Kasumi-1 (cell line): ENCODE measurements around the gene LCLAT1.

Source experiments
- DNase-seq, 2 experiments: peaks; one replicate each; lab custom pipeline; 2025; lab: John Stamatoyannopoulos, UW

Gene LCLAT1

DNA sequence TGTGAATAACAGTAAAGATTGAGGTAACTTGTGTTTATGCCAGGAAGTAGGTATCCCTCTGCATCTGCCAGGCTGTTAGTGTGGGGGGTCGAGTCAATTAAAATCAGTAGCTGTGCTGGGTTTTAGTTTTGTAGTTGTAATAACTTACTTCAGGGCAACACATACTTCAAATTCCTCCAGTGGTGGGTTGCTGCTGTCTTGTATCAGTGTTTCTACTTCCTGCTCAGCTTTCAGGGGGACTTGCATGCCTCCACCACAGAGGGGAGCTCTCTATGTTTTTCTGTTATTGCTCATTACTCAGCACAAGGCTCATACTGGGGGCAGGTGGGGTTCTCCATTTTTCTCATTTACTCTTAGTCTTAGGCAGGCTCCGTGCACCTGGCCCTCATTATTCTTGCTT is 223.4 kb downstream of the LCLAT1 start:
- no peak for DNase-seq

DNA sequence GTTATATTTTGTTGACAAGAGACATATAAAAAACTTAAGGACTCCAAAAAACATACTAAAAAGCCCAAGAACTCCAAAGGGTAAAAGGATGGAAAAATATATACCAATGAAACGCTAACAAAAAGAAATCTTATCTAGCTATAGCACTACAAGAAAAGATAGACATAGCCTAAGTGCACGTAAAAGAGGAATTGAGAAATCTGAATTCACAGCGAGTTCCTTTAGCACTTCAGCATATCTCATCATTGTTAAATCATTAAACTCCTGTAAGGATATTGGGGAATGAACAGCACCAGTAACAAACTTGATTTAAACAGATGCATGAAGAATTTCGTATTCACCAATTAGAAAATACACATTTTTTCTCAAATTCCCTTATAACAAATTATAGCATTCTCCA is 226.1 kb downstream of the LCLAT1 start:
- no peak for DNase-seq

DNA sequence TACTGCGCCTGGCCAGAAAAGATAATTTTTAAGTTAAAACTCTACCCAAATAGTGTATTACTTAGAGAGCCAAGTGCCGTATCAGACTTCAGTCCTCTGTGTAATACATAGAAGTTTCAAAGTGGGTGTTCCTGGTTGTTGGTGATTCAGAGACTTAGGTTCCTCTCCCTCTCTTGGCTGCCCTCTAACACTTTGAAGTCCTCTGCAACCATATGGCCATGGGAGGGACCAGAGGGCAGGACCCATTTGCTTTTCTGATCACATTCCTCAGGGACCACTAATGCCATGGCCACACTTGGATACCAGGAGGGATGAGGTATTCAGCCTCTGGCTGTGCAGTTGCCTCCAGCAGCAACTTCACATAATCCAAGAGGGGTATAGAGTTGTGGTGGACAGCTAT is 228.7 kb downstream of the LCLAT1 start:
- no peak for DNase-seq

DNA sequence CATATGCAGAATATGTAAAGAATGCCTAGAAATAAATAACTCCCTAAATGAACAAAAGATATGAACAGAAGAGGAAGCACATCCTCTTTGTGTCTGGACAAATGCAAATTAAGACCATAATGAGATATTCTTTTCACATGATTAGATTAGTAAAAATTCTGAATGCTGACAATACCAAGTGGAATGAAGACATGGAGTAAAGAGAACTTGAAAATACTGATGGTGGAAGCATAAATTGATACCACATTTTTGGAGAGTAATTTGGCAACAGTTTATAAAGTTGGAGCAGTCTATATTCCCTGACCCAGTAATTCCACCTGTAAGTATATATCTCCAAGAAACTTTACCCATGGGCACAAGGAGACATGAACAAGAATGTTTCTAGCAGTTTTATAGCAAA is 230.2 kb downstream of the LCLAT1 start:
- DNase-seq = no peak

DNA sequence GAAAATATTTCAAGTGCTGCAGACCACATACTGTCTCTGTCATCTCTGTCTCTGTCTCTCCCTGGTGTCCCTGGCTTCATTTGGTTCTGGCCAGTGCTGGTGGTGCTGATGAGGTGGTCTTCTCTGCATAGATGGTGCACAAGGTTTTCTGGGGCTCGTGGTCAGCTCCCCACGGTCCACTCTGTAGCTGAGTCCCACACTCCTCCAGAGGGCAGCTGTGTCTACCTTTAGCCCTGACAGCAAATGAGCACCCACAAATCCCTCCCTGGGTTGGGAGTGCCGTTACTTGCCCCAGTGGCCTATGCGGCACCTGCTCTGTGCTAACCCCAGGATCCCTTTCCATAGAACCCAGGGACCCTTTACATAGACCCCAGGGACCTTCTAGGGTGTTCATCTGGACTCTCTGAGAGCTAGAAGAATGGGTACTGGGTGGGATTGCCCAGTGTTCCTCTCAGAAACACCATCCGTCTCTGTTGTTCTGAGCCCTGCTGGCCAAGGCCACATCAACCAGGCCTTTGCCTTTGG is 230.9 kb downstream of the LCLAT1 start:
- no peak for DNase-seq

DNA sequence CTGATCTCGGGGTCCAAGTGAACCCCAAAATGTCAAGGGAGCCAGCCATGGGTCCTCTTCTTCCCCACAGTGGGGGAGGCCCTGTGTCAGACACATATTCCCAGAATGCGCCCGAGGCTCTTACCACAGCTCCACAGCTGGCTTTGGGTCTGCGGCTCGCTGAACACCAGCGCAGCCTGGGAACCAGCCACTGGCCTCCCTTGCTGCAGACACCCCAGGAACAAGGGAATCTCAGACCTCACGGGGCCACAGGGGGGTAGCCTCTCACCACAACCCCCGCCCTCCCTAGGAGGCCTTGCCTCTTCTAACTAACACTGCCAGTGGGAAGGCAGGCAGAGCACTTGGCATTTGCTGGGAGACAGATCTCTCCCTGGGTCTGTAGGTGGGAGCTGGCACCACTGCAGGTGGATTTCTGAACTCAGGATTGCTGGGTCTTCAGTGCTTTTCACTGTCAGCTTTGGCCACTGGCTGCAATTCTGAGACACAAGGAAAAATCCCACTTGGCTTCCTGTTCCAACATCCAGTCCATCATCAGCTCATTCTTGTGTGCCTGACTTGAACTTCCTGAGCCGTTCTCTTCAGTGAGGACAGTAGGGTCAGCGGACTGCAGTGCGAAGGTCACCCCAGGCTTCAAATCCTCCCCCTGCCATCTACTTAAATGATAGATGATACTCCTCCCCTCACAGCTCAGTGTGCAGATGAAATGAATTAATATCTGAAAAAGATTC is 231.5 kb downstream of the LCLAT1 start:
- DNase-seq = no peak

DNA sequence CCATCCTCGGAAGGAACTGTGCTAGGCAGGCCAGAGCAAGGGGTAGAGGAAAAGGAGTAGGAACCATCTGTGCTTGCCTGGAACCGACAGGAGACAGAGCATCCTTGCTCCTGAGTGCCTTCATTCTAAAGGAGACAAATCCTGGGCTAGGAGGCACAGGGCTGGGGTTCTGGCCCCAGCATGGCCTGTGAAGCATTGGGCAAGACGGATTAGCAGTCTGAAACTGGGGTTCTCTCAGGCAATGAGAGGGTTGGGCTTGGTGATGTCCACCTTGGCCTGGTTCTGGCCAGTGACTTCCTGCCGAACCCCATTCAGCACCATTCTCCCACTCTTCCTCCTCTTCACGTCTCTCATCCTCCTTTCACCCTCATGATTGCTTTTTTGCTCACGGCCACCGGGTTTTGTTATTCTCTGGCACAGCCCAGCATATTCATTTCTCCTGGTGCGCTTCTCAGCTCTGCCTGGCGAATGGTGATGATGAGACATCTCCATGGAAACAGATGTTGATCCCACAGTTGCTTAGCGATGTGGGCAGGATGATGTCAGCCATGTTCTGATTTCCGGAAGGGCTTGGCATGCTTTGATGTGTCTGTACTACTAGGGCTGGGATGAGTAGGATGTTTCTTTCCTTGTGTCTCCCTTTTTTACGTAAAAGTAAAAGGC is 232.5 kb downstream of the LCLAT1 start:
- DNase-seq = no peak

DNA sequence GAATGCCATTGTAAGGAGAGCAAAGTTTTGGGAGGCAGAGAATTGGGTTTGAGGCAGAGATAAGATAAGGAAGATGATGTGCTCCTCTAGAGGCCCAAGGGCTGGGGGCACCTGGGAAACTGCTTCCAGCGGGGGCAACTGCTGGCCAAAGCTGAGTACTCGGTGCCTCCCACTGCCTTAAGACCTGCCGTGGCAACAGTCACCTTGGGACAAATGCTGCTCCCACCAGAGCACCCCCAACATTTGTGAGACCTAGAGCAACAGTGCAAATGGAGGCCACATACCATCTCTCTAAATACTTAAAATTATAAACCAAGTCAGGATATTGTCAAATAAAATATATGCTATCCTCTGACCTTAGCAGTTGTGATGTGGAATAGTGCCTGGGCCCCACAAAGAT is 233.1 kb downstream of the LCLAT1 start:
- DNase-seq = no peak

DNA sequence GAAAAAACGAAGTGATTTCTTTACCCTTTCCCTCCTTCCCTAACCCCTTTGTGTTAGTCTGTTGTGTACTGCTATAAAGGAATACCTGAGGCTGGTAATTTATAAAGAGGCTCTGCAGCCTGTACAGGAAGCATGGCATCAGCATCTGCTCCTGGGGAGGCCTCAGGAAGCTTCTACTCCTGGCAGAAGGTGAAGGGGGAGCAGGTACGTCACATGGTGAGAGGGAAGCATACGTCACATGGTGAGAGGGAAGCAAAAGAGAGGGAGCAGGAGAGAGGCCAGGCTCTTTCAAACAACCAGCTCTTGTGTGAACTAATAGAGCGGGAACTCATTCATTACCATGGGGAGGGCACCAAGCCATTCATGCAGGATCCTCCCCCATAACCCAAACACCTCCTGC is 234.0 kb downstream of the LCLAT1 start:
- DNase-seq = no peak

DNA sequence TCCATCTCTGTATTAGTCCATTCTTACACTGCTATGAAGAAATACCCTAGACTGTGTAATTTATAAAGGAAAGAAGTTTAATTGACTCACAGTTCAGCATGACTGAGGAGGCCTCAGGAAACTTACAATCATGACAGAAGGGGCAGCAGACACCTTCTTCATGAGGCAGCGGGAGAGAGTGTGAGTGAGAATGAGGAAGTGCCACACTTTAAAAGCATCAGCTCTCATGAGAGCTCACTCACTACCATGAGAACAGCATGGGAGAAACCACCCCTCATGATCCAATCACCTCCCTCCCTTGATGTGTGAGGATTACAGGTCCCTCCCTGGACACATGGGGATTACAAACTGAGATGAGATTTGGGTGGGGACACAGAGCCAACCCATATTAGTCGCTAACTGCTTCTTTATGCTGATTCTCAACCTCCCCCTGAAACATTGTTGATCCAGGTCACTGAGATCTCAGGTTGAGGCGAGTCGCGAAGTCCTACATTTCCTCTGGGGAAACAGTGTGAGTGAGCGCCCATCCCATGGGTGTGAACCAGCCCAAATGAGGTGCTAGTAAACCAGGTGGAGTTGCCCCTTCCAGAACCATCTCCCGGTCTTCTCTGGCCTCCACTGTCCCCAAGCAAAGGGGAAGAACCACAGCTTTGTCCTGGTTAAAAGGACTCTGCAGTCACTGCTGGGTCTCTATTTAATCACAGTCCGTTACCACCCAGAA is 236.3 kb downstream of the LCLAT1 start:
- peak; percentile 44 to 53 for DNase-seq

DNA sequence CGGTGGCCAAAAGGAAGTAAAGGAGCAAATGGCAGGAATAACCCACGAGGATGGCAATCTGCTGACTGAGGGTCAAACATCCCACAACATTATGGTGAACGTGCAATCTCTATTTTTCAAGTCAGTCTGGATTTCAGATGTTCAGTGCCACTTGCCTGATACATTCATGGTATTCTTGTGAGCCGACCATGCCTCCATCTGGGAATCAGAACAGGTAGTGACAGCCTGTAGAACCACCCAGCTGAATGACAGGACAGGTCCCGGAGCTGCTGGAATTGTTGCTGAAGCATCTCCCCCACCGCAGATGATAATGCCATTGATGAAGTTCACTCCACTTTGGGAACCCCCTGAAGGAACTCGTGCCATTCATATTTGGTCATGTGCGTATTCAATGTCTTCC is 237.0 kb downstream of the LCLAT1 start:
- no peak for DNase-seq

DNA sequence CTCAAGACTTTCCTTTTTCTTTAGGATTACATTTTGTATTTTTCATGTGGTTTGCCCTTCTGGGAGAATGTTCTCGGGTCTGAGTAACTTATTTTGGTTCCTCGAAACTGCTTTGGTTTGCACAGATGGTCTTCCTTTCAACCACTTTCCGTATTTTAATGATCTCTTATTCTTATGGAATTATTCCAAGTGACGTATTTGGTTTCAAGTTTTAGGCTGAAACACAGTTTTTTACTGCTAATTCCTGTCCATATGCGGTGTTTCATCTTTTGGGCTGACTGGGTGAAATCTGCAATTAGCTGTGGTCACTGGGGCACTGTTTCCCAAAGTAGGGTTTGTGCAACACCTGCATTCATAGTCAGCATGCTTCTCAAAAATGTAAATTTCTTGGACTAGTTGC is 237.5 kb downstream of the LCLAT1 start:
- no peak for DNase-seq

DNA sequence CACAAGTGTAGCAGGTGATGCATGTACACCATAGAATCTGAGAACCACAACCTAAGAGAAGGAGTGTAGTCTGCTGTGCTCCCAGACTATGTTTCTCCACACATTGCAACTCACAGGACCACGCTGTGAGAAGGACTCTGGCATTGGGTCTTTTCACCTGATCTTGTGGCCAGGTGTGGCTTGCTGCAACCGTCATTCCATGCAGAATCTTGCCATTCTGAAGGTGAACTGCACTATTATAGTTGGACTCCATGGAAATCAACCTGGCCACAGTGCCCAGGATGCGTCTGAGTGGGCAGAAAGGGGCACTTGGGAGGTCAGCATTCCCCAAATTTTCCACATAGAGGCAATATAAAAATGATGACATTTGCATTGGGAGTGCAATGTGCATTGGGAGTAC is 237.9 kb downstream of the LCLAT1 start:
- no peak for DNase-seq

DNA sequence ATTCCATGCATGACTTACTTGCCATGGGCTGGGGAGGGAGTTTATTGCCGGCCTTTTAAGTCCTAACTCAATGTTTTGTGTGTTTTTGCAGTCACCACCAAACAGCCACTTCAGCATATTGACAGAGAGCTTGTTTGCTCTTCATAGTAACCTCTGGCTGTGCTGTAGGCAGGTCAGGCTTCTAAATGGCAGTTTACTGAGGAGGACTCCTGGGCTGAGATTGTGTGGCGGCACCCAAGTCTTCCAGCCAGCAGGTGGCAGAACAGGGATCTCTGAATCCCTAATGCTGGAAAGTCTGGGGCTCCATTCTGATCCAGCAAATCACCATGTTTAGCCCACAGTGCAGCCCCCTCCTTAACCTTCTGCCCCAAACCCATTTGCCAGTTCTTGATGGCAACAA is 239.0 kb downstream of the LCLAT1 start:
- DNase-seq = no peak

DNA sequence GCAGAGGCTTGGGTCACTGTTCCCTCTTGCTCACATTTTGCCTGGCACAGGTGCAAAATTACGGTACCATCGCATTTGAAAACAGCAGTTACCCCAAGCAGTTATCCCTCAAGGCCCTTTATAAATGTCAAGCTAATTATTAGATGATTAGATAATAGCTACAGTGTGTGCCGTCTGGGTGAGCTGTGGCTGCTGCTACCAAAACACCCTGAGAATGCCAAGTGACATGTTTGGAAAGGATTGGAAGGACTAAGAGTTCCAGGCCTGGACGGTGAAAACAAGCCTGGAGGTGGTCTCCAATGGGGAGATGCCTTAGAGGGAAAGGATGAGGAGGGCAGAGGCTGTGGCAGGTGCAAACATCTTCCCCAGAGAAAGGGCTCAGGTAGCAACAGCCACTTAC is 239.6 kb downstream of the LCLAT1 start:
- DNase-seq = no peak

DNA sequence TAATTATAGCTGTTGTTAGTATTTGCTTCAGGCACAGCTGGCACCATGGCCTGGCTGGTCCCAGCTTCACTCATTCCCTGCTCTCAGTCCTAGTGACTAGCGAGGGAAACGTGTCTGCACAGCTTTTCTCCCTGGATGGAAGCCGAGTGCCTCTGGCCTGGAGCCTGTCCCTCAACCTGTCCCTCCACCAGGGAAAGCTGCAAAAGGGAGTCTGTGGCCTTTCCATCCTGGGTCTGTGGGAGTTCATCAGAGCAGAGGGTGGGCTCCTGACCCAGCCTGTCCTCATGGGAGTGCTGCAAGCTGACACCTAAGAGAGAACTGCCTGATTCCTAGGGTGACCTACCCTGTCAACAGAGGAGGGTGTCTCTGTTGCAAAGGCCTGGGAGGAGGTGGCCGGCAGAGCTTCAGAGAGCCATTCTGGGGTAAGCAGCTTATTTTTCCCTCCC is 241.9 kb downstream of the LCLAT1 start:
- no peak for DNase-seq

DNA sequence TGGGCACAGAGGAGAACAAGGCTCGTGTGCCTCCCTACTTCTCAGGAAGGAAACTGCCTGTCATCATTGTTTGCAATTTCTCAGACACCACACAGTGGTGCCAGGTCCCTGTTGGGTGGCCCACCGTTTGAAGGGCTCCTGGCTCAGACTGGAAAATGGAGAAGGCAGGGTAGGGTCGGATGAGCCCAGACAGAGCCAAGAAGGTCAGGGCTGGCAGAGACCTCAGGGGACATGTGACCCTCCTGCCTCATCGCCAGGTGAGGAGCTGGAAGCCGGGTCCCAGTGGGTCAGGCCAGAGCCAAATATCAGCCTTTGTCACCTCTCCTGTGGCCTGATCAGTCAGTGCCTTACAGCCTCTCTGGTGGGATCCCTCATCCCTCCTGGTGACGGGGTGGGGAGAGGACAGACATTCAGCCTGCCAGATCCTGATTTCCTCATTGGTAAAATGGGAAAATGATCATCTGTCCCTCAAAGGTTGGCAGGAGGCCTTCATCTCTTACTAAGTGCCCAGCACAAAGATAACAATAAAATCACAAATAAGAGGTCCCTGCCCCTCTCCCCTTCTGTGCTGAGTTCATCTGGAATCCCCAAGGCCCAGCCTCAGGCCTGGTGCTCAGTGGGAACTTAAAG is 242.6 kb downstream of the LCLAT1 start:
- DNase-seq = no peak

DNA sequence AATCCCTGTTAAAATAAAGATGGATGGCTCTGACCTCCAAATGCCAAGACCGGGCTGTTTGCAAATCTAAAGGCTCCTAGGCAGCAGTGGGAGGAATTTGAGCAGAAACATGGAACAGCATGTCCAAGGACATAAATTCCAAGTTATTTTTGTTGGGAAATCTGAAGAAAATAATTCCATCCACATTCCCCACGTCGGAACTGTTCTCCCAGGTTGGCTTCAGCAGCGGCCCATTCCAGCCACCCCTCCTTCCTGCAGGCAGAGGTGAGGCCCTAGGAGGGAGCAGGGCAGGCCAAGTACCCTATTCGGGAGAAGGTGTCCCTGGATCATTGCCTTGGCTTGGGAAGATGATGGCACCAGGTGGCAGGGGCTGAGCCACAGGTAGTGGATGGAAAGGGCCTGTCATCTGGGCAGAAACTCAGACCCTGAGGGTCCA is 243.1 kb downstream of the LCLAT1 start:
- no peak for DNase-seq

DNA sequence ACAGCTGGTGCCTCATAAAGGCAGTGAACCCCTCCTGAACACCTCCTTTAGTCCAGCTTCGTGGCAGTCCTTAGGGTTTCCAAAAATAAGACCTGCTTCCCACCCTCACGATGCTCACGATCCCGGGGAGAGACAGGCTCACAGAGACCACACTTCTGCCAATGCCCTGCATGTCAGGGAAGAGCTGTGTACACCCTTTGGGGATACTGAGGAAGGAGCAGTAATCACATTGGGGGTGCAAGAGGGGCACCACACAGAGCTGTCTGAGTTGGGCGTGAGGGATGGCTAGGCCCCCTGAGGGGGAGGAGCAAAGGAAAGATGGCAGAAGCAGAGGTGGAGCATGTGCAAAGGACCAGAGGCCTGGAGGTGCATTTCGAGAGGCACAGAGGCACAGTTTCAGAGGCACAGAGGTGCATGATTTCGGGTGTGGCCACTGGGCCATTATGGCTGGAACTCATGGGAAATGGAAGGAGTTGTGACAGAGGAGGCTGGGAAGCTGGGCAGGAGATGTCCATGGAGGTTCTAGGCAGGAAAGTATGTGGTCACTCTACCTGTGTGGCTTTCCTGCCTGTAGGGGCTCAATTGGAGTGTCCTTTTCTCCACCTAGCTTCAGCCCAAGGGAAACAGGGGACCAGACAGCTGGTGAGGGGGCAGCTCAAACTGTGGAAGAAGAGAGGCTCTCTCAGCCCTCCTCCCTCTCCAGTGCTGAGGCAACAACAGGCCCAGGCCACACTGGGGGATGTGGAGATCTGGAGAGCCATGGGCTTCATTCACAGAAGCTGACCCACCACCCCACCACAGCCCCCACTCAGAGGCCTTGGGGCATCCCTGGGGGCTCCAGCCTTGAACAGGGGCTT is 244.3 kb downstream of the LCLAT1 start:
- DNase-seq = no peak

DNA sequence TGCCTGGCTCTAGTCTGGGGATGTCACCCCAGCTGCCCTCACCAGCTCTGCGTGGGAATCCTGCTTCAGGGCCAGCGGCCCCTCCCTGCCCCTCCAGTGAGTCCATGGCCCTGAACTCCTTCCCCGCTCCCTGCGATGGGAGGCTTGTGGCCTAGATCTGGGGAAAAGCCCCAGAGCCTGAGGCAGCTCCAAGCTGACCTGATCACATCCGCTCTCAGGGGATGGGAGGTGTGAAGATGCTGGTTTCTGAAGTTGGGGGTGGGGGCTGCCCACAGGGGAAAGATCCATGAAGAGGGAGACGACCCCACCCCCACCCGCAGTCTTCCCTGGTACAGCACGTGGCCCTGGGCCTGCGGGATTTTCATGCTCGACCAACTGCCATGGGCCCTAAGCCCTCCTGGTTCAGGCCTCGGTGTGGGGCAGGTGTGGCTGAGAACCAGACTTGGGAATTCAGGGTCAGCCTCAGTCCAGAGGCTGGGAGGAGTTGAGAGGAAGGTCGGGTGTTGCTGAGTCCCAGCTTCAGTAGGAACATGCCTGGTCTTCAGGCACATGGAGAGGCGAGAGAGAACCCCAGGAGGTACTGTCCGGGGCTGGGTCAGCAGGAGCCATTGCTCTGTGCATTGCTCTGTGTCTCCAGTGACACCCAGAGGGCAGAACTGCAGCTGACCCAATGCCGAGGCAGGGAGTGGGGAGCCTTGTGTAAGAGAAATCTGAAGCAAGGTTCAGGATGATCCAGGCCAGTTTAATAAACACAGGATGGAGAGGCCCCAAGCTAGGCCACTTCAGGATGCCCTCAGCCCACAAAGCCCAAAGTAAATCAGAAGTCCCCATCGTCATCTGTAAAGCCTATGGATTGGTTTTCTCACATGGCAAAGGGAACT is 245.1 kb downstream of the LCLAT1 start:
- DNase-seq = no peak
